ENCODE results near the gene PREP. TPM values are rescaled to one million over a fixed set of nuclear protein-coding genes. Genes with fewer than 3 reads are reported as not detected.
A peak's percentile ranks its signal among the peaks of the same experiment; 100 is the strongest.

The PREP gene
- 10 to 100 TPM; 13.7 to 16.8 TPM for total RNA-seq

DNA sequence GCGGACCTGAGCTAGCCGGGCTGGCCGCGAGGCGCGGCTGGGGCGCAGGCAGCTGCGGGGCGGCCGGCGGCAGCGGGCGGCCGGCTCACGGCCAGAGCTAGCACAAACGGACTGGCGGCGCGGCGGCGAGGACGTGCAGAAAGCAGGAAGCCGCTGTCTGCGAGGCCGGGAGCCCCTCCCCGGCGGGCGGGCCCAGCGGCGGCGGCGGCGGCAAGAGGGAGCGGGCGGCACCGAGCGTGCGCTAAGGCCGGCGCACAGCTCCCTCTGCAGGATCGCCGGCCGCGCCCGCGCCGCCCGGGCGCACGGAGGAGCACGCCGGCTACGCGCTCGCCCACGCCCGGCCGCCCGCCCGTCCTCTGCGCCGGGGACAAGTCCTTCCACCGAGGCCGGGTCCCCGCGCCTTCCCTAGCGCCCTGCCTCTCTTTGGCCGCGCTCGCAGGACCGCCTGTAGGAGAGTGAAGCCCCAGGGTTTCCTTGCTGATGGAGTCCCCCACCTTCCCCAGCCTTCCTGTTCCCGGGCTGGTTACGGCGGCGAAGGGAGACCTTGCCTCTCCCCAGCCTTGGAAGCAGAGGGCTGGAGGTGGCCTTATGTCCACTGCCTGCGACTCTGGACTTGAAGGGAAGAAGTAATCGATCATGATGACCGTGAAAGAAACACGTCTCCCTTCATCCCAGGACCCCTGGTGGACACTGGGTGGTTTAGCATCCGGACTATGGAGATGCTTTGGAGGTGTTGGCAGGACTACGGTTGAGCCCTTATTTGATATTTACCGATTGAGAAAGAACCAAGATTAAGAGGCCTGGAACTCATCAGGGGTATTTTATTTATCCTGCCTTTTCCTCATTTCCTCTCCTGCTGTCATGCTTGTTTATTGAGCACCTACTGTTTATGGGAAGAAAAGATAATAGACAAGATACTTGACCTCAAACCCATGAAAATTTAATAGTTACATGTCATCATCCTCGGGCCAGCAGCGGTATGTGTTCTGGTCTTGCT lies at the start of gene PREP:
Gene PREP (minus strand): TSS at position 144 of the 997 bp plus-strand sequence. CDS start 191 bp downstream, outside the sequence.
- peak; percentile 71 for DNase-seq (ENCODE audit: low spot score)
- Histone ChIP-seq H3K36me3 (no peaks in the 10 kb centered on the region), H3K27ac (peak within 1 kb of the TSS; percentile 79 to 92), H3K4me3 (peak within 1 kb of the TSS; percentile 88 to 99), H3K9me3 (no peaks in the 10 kb centered on the region), H3K27me3 (no peaks in the 10 kb centered on the region), H3K4me1 (peaks cover 0 to 37% of the 10 kb centered on the region in 2 donors)
- TF ChIP-seq, protein P1, sequence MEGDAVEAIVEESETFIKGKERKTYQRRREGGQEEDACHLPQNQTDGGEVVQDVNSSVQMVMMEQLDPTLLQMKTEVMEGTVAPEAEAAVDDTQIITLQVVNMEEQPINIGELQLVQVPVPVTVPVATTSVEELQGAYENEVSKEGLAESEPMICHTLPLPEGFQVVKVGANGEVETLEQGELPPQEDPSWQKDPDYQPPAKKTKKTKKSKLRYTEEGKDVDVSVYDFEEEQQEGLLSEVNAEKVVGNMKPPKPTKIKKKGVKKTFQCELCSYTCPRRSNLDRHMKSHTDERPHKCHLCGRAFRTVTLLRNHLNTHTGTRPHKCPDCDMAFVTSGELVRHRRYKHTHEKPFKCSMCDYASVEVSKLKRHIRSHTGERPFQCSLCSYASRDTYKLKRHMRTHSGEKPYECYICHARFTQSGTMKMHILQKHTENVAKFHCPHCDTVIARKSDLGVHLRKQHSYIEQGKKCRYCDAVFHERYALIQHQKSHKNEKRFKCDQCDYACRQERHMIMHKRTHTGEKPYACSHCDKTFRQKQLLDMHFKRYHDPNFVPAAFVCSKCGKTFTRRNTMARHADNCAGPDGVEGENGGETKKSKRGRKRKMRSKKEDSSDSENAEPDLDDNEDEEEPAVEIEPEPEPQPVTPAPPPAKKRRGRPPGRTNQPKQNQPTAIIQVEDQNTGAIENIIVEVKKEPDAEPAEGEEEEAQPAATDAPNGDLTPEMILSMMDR (IDR thresholded peaks at IDR 0.05), result peak; percentile 78 to 80

DNA sequence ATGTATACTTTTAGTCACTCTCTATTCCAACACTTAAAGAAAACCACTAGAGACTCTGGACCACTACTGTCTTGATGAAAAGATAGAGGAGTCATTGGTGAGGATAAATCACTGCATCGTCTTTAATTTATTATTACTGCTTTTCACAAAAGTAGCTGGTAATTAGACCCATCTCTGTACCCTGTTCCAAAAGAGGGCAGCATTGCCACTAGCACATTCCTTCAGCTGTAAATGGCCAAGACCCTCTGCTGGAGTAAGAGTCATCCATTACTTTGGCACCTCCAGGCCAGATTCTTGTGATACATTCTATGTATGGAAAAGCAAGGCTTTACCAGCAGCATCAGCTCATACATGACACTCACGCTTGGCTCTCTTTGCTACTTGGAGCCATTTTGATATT lies 49.5 kb upstream of the PREP start:
- no peak for DNase-seq (ENCODE audit: low spot score)
- H3K27me3 ChIP-seq, result no peaks in the 10 kb centered on the region
- no peaks in the 10 kb centered on the region for H3K9me3 ChIP-seq
- H3K4me1 ChIP-seq, result no peaks in the 10 kb centered on the region
- H3K27ac ChIP-seq, result no peak overlapping the region
- H3K36me3 ChIP-seq, result no peaks in the 10 kb centered on the region
- no peak overlapping the region for H3K4me3 ChIP-seq
- TF ChIP-seq, protein P1 (IDR thresholded peaks at IDR 0.05), result no peak

DNA sequence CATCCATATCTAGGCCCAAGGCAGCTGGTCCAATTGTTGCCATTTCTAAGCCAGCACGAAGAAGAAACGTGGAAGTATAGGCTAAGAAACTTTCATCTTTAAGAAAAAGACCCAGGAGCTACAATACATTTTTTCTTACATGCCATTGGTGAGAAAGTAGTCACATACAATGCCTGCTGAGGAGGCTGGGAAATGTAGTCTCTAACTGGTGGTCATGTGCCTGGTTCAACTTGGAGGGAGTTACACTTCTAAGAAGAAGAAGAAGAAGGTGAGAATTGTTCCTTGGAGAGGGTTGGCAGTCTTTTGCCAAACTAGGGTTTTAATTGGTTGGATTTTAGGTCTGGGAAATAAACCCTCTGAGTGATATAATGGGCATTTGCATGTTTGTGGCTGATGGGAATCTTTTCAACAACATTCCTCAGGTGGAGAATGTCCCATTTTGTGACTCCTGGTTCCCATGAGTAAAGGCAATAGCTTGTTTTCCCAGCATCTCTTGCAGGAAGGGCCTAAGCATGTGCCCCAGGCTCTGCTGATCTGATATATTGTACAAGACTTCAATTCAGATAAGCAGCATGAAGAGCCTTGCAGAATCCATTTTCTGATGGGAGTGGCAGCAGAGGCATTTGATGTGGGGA lies 47.0 kb upstream of the PREP start:
- no peak overlapping the region for H3K4me3 ChIP-seq
- TF ChIP-seq, protein P1 (IDR thresholded peaks at IDR 0.05), result no peak
- no peaks in the 10 kb centered on the region for H3K36me3 ChIP-seq
- H3K27me3 ChIP-seq, result no peaks in the 10 kb centered on the region
- H3K27ac ChIP-seq, result no peak overlapping the region
- H3K4me1 ChIP-seq, result no peaks in the 10 kb centered on the region
- DNase-seq (ENCODE audit: low spot score), result no peak
- H3K9me3 ChIP-seq, result no peaks in the 10 kb centered on the region

DNA sequence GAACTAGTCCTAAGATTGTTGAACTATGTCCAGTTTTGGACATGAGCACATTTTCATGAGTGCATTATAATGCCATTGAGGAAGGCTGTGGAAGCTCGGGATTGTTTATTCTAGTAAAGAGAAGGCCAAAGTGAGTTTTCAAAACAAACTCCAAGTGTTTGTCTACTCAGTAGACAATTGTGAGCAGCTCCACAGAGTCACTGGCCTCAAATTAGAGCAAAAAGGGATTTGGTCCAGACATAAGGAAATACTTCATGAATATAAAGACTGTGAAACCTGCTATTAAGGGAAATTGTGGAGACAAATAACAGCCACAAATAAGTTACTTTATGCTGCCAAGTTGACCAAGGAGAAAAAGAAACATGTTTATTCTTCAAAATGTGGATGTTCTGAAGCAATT lies 42.6 kb upstream of the PREP start:
- no peaks in the 10 kb centered on the region for H3K9me3 ChIP-seq
- H3K4me1 ChIP-seq, result no peaks in the 10 kb centered on the region
- H3K27ac ChIP-seq, result no peak overlapping the region
- TF ChIP-seq, protein P1 (IDR thresholded peaks at IDR 0.05), result no peak
- H3K27me3 ChIP-seq, result no peaks in the 10 kb centered on the region
- H3K4me3 ChIP-seq, result no peak overlapping the region
- no peaks in the 10 kb centered on the region for H3K36me3 ChIP-seq
- no peak for DNase-seq (ENCODE audit: low spot score)

DNA sequence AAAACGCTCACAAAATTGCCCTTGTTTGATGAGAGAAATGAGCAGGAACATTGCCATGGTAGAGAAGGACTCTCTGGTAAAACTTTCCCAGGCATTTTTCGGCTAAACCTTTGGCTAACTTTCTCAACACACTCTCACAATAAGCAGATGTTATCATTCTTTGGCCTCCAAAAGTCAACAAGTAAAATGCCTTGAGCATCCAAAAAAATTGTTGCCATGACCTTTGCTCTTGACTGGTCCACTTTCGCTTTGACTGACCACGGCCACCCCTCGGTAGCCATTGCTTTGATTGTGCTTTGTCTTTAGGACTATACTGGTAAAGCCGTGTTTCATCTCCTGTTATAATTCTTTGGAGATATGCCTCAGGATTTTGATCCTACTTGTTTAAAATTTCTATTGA lies 41.1 kb upstream of the PREP start:
- Histone ChIP-seq H3K4me3 (no peak overlapping the region), H3K27ac (no peak overlapping the region), H3K36me3 (no peaks in the 10 kb centered on the region), H3K4me1 (no peaks in the 10 kb centered on the region), H3K9me3 (no peaks in the 10 kb centered on the region), H3K27me3 (no peaks in the 10 kb centered on the region)
- TF ChIP-seq, protein P1 (IDR thresholded peaks at IDR 0.05), result no peak
- DNase-seq (ENCODE audit: low spot score), result no peak

All from right atrium auricular region (tissue), 2 donors.